HG03025 (cell line): Measurements from ENCODE around the gene HARBI1.

Experiments
- ATAC-seq: cut with Tn5 transposase; IDR thresholded peaks from one replicate; pipeline ENCODE4 v1.9.1; 2021; ENCODE audit warnings: mild to moderate bottlenecking, moderate library complexity; ENCODE audit not compliant: unreplicated experiment, low FRiP score

The HARBI1 gene, protein sequence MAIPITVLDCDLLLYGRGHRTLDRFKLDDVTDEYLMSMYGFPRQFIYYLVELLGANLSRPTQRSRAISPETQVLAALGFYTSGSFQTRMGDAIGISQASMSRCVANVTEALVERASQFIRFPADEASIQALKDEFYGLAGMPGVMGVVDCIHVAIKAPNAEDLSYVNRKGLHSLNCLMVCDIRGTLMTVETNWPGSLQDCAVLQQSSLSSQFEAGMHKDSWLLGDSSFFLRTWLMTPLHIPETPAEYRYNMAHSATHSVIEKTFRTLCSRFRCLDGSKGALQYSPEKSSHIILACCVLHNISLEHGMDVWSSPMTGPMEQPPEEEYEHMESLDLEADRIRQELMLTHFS

DNA sequence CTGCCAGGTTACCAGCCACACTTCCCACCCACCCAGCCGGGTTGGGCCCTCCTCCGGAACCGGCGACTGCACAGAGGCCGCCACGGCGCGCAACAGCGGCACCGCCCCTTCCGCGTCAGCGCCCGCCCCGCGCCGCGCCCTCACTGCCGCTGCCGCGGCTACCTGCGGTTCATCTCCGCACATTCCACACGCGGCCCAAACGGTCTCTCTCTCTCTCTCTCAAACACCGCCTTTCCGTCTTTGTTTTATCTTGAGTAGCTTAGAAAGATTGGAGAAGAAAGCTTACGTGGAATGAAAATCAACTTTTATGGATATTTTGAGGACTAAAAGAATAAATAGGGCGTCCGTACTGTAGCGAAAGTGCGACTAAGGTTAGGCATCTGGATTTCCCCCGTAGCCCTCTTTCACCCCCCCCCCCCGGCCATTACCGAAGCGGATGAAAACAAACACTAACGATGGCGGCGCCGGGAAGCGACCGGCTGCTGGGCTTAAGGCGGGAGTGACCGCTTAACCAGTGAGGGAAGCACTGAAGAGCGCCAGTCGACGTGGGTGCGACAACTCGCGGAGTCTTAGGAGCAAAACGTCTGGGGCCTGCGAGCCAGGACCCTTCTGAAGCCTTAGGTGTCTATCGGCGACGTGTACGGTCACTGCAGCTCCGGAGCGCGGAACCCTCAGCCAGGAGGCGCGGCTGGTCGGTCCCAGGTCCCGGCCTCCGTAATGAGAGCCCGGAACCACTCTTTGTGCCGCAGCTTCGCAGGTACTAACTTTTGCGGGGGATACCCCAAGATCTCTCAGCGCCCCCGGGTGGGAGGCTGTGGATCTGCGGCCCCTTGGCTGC lies at the start of gene HARBI1, which contains the start of gene ATG13:
Gene HARBI1 (minus strand): TSS at position 94 of the 838 bp plus-strand sequence. CDS start 990 bp downstream, outside the sequence.
Gene ATG13 (plus strand): TSS at position 420 of the 838 bp plus-strand sequence. CDS start 26,739 bp downstream, outside the sequence.
- ATAC-seq: peak; percentile 91

DNA sequence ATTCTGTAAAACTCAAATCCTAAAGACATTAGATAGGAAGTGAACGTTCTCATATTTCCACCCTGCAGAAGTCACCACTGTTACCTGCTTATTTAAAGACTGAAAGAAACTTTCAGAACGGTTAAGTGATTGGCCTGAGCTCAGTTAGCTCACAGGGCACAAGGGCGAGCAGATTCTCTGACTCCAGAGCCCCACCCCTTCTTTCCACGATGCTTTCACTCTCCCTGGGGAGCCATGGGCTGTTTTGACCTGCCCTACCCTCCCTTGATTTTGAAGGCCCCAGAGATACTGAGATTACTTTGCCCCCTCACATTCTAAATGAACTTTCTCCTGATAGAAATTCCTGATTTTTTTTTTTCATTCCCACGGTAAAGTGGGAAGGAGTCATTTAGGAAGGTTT lies 49.5 kb upstream of the HARBI1 start:
- no peak for ATAC-seq

DNA sequence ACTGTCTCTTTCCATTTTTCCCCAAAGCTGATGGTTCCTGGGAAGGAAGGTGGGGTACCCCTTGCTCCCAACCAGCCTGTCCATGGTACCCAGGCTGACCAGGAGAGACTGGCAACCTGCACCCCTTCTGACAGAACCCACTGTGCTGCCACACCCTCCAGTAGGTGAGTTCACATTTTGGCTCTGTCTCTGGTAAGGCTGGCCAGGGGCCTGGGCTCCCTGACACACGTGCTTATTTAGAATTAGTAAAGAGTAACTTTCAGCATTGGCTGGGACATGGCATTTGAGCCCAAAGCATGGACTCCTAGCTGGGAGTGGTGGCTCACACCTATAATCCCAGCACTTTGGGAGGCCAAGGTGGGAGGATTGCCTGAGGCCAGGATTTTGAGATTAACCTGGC lies 48.3 kb upstream of the HARBI1 start:
- no peak for ATAC-seq

DNA sequence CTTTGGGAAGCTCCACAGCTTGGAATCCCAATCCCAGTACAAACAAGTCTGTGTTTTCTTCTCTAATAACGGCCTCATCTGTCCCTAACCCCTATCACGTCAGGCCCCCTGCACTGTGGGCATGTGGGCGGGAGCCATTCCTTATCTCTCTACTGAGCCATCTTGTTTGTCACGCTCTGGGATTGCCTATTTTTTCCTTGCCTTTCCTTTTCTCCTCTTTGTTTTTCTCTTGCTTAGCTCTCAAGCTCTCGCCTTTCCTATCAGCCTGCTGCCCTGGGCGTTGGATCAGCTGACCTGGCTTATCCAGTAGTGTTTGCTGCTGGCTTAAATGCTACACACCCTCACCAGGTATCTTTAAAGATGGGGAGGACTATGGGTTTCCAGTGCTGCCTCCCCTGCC lies 47.6 kb upstream of the HARBI1 start:
- ATAC-seq: no peak

DNA sequence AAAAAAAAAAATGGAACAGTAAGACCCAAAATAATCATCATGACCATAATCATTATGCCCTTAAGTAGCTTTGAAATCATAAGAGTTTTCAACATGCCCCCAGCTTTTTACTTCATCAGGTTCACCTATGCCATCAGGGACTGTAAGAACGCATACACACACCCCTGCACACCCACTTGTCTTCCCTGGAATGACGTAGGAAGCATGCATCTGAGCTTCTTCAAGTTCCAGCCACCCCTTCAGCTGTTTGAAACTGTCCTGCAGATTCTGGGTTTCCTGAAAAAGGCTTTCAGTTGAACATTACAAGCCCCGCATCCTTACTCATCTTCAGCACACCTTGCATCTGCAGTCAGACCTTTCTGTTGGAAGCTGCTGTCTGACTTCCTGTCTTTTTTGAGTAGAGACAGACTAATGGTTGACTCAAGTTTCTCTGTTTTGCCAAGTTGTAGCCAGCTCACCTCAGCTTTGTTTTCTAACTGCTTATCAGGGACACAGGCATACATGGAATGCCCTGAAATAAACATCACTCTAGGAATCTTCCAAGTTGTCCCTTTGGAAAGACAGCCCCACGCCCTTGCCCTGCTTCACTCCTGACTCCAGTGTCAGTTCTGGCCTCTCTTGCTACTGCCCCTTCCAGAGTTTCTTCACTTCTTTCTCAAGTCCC lies 46.4 kb upstream of the HARBI1 start:
- no peak for ATAC-seq

DNA sequence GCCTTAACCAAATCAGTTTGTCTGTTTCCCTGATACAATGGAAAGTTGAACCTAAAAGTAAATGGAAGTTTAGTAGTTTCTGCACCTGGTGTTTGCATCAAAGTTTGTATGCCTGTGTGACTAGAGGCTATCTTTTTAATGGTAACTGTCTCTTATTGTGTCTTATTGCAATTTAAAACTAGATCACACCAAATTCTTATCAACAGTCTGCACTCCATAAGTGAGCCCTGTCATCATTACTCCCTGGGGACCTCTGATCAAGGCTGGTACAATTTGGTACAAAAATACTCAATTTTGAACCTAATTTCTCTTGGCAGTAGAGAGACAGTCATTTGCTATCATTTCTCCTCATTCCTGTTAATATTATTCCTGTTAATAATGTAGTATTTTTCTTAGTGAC lies 45.3 kb upstream of the HARBI1 start:
- no peak for ATAC-seq

DNA sequence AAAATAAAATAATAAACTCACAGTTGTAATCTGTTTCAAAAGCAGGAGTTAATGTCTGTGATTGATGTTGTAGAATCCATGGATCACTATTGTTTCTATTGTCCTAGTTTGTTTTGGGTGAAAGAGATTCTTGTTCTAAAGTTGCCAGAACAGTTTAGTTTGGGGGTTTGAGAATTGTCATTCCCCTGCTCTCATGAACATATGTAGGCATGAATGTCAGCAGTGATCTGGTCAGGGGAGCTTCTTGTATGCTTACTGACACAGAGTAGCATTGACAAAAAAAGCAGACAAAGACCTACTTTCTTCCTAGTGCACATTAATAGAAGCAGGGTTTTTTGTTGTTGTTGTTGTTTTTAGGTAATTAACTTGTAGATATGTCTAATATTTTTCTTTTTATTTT lies 44.8 kb upstream of the HARBI1 start:
- no peak for ATAC-seq

DNA sequence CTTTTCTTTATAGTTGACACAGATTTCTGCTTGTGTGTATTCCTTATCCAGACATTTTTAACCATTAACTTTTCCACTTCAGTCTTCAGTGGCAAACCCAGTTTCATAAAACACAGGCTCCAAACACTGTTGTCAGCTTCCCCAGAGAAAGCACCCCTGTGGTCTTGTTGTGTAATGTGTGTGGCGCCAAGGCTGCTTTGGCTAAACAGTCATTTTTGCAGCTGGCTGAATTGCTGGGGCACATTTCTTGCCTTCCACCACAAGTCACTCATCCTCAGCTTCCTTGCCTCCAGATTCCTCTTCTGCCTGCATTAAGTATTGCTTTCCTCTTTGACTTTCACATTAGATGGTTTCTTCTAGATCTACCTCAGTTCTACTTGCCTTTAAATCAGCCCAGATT lies 42.9 kb upstream of the HARBI1 start:
- ATAC-seq: no peak

DNA sequence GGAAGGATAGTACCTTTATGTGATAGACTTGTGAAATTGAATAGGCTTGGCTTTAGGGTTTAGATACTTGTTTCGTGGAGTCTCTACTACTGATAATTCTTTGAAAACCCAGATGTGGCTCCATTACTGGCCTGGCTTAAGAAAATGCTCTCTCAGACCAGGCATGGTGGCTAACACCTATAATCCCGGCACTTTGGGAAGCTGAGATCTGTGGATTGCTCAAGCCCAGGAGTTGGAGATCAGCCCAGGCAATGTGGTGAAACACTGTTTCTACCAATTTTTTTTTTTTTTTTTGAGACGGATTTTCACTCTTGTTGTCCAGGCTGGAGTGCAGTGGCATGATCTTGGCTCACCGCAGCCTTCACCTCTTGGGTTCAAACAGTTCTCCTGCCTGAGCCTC lies 41.2 kb upstream of the HARBI1 start:
- no peak for ATAC-seq

DNA sequence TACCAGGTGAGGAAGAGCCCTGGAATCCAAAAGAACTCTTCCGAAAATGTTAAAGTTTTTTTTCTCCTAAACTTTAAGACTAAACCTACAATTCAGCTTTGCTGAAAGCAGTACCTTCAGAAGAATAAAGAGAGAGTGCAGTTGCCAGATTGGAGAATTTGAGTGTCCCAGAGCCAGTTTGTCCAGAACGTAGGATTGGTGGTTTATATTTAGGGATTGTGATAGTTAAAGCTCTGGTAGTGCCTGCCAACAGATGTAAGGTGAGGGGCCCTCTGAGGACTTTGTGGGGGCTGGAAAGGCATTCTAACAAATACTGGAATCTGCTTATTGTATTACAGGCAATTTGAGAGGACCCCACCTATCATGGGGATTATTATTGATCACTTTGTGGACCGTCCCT lies 40.2 kb upstream of the HARBI1 start:
- no peak for ATAC-seq

DNA sequence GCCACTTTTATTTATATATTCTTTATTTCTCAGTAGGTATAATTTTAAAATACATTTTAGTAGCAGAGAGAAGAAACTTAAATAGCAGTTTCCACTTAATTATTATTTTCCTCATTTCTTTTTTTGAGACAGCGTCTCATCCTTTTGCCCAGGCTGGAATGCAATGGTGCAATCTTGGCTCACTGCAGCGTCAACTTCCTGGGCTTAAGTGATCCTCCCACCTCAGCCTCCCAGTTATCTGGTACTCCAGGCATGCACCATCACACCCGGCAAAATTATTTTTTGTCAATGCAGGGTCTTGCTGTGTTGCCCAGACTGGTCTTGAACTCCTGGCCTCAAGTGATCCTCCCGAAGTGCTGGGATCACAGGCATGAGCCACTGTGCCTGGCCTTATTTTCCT lies 38.6 kb upstream of the HARBI1 start:
- ATAC-seq: no peak

DNA sequence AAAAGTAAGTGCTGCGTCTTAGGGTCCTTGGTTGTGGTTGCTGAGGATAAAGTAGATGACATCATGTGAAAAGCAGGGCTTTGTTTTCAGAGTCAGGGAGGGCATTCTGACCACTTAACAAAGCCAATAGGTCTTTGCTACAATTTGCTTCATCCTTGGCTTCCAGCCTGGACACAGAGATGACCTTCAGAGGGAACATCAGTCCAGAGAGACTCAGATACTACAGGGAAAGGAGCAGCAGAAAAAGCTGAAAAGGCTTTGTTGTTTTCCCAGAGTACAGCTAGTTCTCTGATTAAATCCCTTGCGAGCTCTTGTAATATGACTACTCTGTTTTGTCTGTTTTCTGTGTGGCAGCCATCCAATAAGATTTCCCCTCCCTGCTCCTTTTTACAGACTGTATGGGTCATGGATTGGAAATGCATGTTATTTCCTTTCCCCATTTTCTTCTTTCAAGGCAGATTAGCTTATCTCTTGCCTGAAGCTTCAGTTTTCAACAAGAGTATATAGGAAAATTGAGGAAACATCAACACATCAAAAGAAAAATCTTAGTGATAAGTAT lies 32.2 kb upstream of the HARBI1 start:
- no peak for ATAC-seq

DNA sequence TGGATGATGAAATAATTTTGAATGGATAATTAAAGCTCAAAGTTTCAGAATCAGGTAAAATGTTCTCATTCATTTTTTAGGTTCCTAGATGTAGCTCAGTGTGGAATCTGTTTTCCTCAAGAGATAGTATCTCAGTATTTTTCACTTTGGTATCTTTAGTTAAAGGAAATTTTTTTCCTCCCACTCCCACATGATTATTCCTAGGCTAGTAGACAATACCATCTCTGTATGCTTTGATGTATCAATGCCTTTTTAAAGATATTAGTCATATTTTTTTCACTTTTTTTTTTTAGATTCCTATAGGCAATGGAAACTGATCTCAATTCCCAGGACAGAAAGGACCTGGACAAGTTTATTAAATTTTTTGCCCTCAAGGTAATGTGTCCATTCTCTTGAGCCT lies 27.0 kb upstream of the HARBI1 start:
- no peak for ATAC-seq

DNA sequence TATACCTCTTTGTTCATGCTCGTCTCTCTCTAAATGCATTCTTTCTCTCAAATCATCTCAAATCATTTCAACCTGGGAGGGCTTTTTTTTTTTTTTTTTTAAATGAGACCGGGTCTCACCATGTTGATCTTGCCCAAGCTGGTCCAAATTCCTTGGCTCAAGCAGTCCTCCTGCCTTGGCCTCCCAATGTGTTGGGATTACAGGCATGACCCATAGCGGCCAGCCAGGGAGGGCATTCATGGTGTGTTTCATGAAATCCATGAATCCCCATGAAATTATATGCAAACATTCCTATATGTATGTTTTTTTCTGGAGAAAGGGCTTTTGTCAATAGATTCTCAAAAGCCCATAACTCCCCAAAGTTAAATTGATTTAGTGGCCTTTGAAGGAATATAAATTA lies 26.5 kb upstream of the HARBI1 start:
- ATAC-seq: no peak

DNA sequence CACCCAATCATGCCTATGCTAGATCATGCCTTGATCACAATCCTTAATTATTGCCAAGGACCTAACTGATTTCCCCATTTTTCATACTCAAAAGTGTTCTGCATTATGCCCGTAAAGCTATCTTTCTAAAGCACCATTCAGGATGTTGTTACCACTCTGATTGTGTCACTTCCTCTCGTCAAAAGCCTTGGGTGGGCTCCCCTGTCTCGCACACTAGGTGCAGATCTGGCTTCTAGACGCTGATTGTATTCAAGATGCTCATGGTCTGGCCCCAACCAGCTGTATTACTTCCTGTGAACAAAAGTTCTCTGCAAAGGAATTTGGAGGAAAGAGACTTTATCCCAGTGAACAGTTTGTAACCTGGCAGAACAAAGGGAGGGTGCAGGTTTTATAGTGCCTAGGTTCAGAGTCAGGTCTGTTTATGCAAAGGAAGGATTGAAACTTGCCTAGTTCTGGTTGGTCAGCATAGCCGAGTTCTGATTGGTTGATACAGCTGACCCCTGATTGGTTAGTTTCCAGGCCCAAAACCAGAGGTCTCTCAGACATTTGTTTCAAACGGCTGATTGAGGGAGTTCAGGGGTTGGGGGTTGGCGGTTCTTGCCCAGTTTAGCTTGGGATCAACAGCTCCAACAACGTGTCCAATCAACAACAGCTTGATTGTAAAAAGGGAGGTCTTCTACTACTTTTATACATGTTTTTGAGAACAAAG lies 25.8 kb upstream of the HARBI1 start:
- ATAC-seq: no peak

DNA sequence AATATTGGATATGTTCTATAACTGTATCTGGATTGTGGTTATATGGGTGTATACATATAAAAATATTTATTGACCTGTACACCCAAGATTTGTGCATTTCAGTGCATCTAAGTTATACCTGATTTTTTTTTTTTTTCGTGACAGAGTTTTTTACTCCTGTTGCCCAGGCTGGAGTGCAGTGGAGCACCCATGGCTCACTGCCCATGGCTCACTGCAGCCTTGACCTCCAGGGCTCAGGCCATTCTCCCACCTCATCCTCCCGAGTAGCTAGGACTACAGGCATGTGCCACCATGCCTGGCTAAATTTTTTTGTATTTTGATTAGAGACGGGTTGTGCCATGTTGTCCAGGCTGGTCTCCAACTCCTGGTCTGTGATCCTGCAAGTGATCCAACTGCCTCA lies 24.6 kb upstream of the HARBI1 start:
- no peak for ATAC-seq

DNA sequence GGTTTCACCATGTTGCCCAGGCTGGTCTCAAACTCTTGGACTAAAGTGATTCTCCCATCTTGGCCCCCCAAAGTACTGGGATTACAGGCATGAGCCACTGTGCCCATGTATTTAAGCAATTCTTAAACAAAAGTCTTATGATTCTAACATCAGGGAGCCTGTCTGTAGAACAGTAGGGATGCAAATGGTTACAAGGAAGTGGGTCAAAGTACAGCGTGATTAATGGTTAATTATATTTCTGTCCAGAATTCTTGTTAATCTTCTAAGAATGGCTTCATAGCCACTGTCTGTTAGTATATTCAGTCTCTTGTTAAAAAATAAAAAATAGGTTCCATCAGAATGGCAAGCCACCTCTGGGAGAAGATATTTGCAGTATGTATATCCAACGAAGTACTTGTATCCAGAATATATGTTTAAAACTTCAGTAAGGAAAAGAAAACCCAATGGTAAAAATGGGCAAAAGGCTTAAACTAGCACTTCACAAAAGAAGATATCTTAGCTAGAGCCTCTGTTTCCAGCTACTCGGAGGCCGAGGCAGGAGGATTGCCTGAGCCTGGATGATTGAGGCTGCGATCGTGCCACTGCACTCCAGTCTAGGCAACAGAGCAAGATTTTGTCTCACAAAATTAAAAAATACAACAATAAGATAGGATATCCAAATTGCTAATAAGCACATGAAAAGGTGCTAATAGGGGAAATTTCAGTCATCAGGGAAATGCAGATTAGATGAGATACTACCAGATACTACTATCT lies 23.2 kb upstream of the HARBI1 start:
- no peak for ATAC-seq

DNA sequence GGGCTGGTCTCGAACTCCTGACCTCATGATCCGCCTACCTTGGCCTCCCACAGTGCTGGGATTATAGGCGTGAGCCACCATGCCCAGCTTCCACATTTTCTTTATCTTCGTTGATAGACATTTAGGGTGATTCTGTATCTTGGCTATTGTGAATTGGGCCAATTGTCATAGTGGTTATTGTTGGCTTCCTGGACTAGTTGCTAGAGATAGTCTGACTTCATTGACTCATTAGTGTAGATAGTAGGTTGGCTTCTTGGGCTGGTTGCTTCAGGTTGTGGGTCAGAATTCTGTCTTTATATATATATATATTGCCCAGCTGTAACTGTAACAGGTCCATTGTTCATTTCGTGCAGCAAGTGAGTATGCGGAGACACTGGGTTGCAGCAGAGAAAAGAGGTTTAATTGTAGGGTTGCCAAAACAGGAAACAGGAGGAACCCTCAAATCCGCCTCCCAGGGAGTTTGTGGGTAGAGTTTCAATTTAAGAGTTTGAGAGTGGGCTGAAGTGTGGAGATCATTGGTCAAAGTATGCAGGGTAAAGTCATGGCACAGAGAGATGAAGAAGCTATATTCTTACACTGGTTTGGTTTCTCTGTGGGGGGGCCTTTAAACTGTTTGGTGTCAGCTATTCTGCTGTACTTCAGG lies 22.3 kb upstream of the HARBI1 start:
- ATAC-seq: no peak

DNA sequence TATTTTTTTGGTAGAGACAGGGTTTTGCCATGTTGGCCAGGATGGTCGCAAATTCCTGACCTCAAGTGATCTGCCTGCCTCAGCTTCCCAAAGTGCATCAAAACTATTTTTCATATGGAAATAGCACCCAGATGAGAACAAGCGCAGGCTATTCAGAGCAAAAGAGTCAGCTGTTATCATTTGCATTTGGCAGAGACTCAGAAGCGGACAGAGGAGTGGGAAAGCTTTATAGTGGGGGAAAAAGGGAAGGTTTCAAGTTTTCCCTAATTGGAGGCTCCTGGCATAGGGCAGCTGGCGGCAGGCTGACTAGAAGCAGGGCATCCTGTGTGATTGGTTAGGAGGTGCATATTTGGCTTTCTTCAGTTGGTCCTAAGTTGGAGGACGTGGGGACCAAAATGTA lies 20.5 kb upstream of the HARBI1 start:
- no peak for ATAC-seq
